Activated CD8-positive, alpha-beta memory T cell treated with anti-CD3 and anti-CD28 coated beads, Interleukin-2, amount 50 U/mL, for 4 hours (primary cell): ENCODE measurements around the gene PSG2.
"Not testable (repeated sequence)": the region's sequence is repeated elsewhere in the genome, so short reads cannot be mapped to it uniquely, and the experiment has no call there.

Experiments
- DNase-seq: peaks from one replicate; pipeline ENCODE4 v3.0.0-alpha.2; 2020

PSG2 gene

GRCh38 chr19:43082601-43083000 is at the start of gene PSG2:
TSS of gene PSG2 (minus strand) at chr19:43082701. CDS start at chr19:43082569, 132 bp downstream.
- DNase-seq = not testable (repeated sequence)

GRCh38 chr19:43131281-43131842 is 48.9 kb upstream of the PSG2 start:
- not testable (repeated sequence) for DNase-seq

GRCh38 chr19:43129197-43129596 is 46.7 kb upstream of the PSG2 start:
- not testable (repeated sequence) for DNase-seq

- not testable (repeated sequence) for DNase-seq
Observed at GRCh38 chr19:43127336-43127735, 44.8 kb upstream of the PSG2 start.

GRCh38 chr19:43126720-43127119 is 44.2 kb upstream of the PSG2 start:
- no peak for DNase-seq

GRCh38 chr19:43124360-43124759 is 41.9 kb upstream of the PSG2 start:
- DNase-seq = no peak

GRCh38 chr19:43120433-43121026 is 38.0 kb upstream of the PSG2 start:
- not testable (repeated sequence) for DNase-seq

- DNase-seq = not testable (repeated sequence)
Observed at GRCh38 chr19:43119526-43119925, 37.0 kb upstream of the PSG2 start.

- not testable (repeated sequence) for DNase-seq
Observed at GRCh38 chr19:43116421-43116820, 33.9 kb upstream of the PSG2 start.

GRCh38 chr19:43115548-43115947 is 33.0 kb upstream of the PSG2 start:
- DNase-seq = not testable (repeated sequence)

GRCh38 chr19:43115064-43115463 is 32.6 kb upstream of the PSG2 start:
- not testable (repeated sequence) for DNase-seq

GRCh38 chr19:43114626-43115025 is 32.1 kb upstream of the PSG2 start:
- not testable (repeated sequence) for DNase-seq

- not testable (repeated sequence) for DNase-seq
Observed at GRCh38 chr19:43107401-43107800, 24.9 kb upstream of the PSG2 start.

GRCh38 chr19:43105496-43105895 is 23.0 kb upstream of the PSG2 start:
- no peak for DNase-seq

GRCh38 chr19:43104215-43104850 is 21.8 kb upstream of the PSG2 start:
- not testable (repeated sequence) for DNase-seq

- no peak for DNase-seq
Observed at GRCh38 chr19:43101950-43102349, 19.4 kb upstream of the PSG2 start.

GRCh38 chr19:43098416-43098815 is 15.9 kb upstream of the PSG2 start:
- DNase-seq = not testable (repeated sequence)

- not testable (repeated sequence) for DNase-seq
Observed at GRCh38 chr19:43087702-43088340, 5.3 kb upstream of the PSG2 start.

GRCh38 chr19:43085796-43086530 is 3.5 kb upstream of the PSG2 start:
- not testable (repeated sequence) for DNase-seq

- peak; percentile 19 for DNase-seq
Observed at GRCh38 chr19:43084196-43084832, 1.8 kb upstream of the PSG2 start.

- DNase-seq = not testable (repeated sequence)
Observed at GRCh38 chr19:43083721-43084120, 1.2 kb upstream of the PSG2 start.

- DNase-seq = no peak
Observed at GRCh38 chr19:43078311-43078710, 4.2 kb downstream of the PSG2 start.
